Testis (tissue), 2 donors: Measurements from ENCODE around the gene EBP.

Experiments
- CTCF ChIP-seq, 3 experiments: fragments of 450-650 bp in 2 of 3; fragments of 200-600 bp in 1 of 3; sonication (generic) in 1 of 3; IDR thresholded peaks; one replicate each; pipeline ENCODE4 v1.5.1; 2016 to 2019; ENCODE audit warnings: antibody characterized with exemption in 3 of 3, mild to moderate bottlenecking in 2 of 3, moderate library complexity in 1 of 3
- POLR2A ChIP-seq: fragments of 450-650 bp; IDR thresholded peaks from one replicate; pipeline ENCODE4 v1.6.1; 2017; ENCODE audit warnings: antibody characterized with exemption, mild to moderate bottlenecking, moderate library complexity

- TF ChIP-seq POLR2A (no peak), CTCF (IDR thresholded peaks at IDR 0.05) (no peak)
These were observed 46.3 kb upstream of the EBP start for GRCh38 chrX:48475296-48475695.
